H1 (cell line): ENCODE data around the gene SRPX. TPM values are rescaled to one million over a fixed set of nuclear protein-coding genes. Genes with fewer than 3 reads are reported as not detected.

ENCODE experiments used
- JUND ChIP-seq: IDR thresholded peaks from 2 replicates; pipeline ENCODE4 v1.6.1; 2011; ENCODE audit warnings: mild to moderate bottlenecking, improper control_type of control experiment, low read length
- RAD21 ChIP-seq, 2 experiments: IDR thresholded peaks in 1 of 2; conservative IDR thresholded peaks in 1 of 2; 2 replicates each; pipeline ENCODE4 v1.6.1; 2011; ENCODE audit warnings: low read depth in 2 of 2, low read length in 2 of 2, improper control_type of control experiment in 1 of 2, inconsistent platforms in 1 of 2, mild to moderate bottlenecking in 1 of 2, moderate library complexity in 1 of 2
- polyA plus RNA-seq, 7 experiments: library from polyadenylated mRNA; depleted of rRNA in 3 of 7; stranded (reverse) in 5 of 7; unstranded in 2 of 7; fragments of >200 nt in 5 of 7; fragments of 200-250 nt in 2 of 7; gene quantifications; 1 replicate in 5 of 7; 2 replicates in 1 of 7; 4 replicates in 1 of 7; pipeline versions ENCODE4 v1.2.1 to v1.2.3, GENCODE V29; 2011 to 2013; ENCODE audit warnings: missing spikeins in 2 of 7, mixed read lengths in 2 of 7
- total RNA-seq: library from RNA; stranded (reverse); fragmentation: NEBNext Ultra II Directional; extraction: Animal tissue kit (Norgen Biotek cat#: 25700); gene quantifications from 2 replicates; pipeline ENCODE4 v1.2.1, GENCODE V29; 2021
- TF ChIP-seq, protein P1 (sequence below): fragments of 300-600 bp; sonication (generic); IDR thresholded peaks from 2 replicates; pipeline ENCODE4 v1.7.1; 2012; ENCODE audit warnings: low read length, moderate library complexity, mild to moderate bottlenecking, inconsistent platforms; ENCODE audit not compliant: insufficient replicate concordance

SRPX gene
- total and polyA plus RNA-seq, 2 of the 8 experiments (the other 6 are each of a cell fraction or from before 2014, with no cell fraction given): 7.6 to 10.4 TPM

DNA sequence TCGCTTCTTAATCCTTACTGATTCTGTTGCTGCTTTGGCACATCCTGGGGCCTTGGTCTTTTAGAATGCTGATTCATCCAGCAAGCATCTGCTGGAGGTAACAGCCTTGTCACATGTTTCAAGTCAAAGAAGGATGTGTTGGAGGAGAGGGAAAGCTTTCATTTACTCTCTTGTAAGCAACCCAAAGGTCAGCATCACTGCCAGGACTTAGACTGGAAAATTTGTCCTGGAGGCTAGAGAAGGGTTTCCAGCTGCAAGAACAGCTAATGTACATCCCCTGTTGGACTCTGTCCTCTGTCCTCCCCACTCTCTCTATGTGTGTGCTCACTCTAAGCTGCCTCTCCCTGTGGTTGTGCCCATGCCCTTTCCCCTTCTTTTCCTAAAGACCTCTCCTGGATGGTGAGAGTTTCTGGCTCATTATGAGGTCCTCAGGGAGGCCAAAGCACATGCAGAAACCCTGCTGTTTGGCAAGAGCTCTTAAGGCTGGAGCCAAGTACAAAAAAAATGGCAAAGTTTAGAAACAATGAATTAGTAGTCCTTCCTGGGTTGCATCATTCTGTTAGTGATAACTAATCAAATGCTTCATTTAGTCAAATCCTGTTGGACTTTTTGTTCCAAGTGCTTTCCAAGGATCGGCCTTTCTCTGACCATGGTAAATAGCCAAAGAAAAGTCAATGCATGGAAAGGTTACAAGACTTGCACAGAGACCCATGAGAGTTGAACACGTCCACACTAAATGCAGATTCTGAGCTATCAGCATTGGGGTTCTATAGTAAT lies 13.4 kb upstream of the SRPX start (continued):
- TF ChIP-seq, protein P1, sequence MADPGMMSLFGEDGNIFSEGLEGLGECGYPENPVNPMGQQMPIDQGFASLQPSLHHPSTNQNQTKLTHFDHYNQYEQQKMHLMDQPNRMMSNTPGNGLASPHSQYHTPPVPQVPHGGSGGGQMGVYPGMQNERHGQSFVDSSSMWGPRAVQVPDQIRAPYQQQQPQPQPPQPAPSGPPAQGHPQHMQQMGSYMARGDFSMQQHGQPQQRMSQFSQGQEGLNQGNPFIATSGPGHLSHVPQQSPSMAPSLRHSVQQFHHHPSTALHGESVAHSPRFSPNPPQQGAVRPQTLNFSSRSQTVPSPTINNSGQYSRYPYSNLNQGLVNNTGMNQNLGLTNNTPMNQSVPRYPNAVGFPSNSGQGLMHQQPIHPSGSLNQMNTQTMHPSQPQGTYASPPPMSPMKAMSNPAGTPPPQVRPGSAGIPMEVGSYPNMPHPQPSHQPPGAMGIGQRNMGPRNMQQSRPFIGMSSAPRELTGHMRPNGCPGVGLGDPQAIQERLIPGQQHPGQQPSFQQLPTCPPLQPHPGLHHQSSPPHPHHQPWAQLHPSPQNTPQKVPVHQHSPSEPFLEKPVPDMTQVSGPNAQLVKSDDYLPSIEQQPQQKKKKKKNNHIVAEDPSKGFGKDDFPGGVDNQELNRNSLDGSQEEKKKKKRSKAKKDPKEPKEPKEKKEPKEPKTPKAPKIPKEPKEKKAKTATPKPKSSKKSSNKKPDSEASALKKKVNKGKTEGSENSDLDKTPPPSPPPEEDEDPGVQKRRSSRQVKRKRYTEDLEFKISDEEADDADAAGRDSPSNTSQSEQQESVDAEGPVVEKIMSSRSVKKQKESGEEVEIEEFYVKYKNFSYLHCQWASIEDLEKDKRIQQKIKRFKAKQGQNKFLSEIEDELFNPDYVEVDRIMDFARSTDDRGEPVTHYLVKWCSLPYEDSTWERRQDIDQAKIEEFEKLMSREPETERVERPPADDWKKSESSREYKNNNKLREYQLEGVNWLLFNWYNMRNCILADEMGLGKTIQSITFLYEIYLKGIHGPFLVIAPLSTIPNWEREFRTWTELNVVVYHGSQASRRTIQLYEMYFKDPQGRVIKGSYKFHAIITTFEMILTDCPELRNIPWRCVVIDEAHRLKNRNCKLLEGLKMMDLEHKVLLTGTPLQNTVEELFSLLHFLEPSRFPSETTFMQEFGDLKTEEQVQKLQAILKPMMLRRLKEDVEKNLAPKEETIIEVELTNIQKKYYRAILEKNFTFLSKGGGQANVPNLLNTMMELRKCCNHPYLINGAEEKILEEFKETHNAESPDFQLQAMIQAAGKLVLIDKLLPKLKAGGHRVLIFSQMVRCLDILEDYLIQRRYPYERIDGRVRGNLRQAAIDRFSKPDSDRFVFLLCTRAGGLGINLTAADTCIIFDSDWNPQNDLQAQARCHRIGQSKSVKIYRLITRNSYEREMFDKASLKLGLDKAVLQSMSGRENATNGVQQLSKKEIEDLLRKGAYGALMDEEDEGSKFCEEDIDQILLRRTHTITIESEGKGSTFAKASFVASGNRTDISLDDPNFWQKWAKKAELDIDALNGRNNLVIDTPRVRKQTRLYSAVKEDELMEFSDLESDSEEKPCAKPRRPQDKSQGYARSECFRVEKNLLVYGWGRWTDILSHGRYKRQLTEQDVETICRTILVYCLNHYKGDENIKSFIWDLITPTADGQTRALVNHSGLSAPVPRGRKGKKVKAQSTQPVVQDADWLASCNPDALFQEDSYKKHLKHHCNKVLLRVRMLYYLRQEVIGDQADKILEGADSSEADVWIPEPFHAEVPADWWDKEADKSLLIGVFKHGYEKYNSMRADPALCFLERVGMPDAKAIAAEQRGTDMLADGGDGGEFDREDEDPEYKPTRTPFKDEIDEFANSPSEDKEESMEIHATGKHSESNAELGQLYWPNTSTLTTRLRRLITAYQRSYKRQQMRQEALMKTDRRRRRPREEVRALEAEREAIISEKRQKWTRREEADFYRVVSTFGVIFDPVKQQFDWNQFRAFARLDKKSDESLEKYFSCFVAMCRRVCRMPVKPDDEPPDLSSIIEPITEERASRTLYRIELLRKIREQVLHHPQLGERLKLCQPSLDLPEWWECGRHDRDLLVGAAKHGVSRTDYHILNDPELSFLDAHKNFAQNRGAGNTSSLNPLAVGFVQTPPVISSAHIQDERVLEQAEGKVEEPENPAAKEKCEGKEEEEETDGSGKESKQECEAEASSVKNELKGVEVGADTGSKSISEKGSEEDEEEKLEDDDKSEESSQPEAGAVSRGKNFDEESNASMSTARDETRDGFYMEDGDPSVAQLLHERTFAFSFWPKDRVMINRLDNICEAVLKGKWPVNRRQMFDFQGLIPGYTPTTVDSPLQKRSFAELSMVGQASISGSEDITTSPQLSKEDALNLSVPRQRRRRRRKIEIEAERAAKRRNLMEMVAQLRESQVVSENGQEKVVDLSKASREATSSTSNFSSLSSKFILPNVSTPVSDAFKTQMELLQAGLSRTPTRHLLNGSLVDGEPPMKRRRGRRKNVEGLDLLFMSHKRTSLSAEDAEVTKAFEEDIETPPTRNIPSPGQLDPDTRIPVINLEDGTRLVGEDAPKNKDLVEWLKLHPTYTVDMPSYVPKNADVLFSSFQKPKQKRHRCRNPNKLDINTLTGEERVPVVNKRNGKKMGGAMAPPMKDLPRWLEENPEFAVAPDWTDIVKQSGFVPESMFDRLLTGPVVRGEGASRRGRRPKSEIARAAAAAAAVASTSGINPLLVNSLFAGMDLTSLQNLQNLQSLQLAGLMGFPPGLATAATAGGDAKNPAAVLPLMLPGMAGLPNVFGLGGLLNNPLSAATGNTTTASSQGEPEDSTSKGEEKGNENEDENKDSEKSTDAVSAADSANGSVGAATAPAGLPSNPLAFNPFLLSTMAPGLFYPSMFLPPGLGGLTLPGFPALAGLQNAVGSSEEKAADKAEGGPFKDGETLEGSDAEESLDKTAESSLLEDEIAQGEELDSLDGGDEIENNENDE: no peak
- TF ChIP-seq RAD21 (IDR thresholded peaks at IDR 0.05 in 1 of 2, conservative IDR thresholded peaks at IDR 0.05 in 1 of 2; ENCODE audit: low read depth in 2 of 2, low read length in 2 of 2): no peak
- TF ChIP-seq JUND: no peak
